ENCODE data around the gene ZAP70. TPM values are rescaled to one million over a fixed set of nuclear protein-coding genes. Genes with fewer than 3 reads are reported as not detected.

The ZAP70 gene
- total RNA-seq, 1 experiment from 2014 or later, result not detected

DNA sequence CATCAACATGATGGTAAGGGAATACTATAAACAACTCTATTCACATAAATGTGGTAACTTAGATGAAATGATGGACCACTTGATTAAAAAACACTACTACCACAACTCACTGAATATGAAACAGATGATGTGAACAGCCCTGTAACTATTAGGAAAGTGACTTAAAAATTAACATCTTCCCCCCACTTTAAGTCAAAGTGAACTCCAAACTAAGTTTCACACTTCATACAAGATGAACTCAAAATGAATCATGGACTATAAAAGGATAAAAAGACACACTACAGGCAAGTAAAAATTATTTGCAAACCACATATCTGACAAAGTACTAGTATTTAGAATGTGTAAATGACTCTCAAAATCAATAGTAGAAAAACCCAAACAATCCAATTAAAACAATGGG, 71.6 kb downstream of the ZAP70 start:
- no peak for DNase-seq (ENCODE audit: low spot score)

DNA sequence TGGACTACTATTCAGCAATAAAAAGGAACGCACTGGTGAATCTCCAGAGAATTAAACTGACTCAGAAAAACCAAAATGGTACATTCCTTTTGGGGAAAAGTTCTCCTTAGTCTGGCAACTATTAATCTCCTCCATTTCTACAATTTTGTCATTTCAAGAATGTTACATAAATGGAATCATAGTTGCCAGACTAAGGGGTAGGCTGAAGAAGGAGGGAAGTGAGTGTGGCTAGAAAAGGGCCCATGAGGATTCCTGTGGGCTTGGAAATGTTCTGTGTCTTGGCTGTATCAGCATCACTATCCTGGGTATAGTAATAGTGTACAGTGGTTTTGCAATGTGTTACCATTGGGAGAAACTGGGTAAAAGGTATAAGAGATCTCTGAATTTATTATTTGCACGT, 72.4 kb downstream of the ZAP70 start:
- no peak for DNase-seq (ENCODE audit: low spot score)

GRCh38 chr2:97788986-97789644, 75.7 kb downstream of the ZAP70 start:
- no peak for DNase-seq (ENCODE audit: low spot score)

Other genes starting within 250 kb of the ZAP70 start
- gene ANKRD36B, start 123.7 kb upstream of the ZAP70 start, total RNA-seq (2014; rRNA removed; shearing (Covaris generic)), result 14.1 and 15.9 TPM in 2 replicates
- gene COX5B, start 67.5 kb upstream of the ZAP70 start, total RNA-seq (2014; rRNA removed; shearing (Covaris generic)), result 238 and 344 TPM in 2 replicates
- 63.5 and 63.7 TPM in 2 replicates for gene ACTR1B, start 49.5 kb upstream of the ZAP70 start, total RNA-seq (2014; rRNA removed; shearing (Covaris generic))
- gene C2orf92, start 43.9 kb upstream of the ZAP70 start, total RNA-seq (2014; rRNA removed; shearing (Covaris generic)), result 0.86 and 8.6 TPM in 2 replicates

Data from A172 (cell line).